Neural progenitor cell (in vitro differentiated cells): ENCODE results near the gene LIAS.

ENCODE experiments used
- EZH2 ChIP-seq: fragments of 200-600 bp; sonication (generic); IDR thresholded peaks from 2 replicates; pipeline ENCODE4 v1.6.1; 2017; ENCODE audit warnings: antibody characterized with exemption, mild to moderate bottlenecking, moderate library complexity
- TF ChIP-seq, protein P1 (sequence below): fragments of 200-600 bp; sonication (generic); IDR thresholded peaks from 2 replicates; pipeline ENCODE4 v1.5.1; 2017; ENCODE audit warnings: antibody characterized with exemption, mild to moderate bottlenecking

DNA sequence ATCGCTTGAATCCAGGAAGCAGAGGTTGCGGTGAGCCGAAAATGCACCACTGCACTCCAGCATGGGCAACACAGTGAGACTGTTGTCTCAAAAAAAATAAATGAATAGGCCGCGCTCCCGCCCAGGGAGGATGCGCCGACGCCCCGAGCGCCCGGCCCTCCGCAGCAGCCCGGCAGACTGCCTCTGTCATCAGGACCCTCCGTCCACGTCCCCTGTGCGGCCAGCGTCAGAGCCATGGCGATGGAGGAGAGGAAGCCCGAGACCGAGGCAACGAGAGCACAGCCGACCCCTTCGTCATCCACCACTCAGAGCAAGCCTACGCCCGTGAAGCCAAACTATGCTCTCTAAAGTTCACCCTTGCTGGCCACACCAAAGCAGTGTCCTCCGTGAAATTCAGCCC is 21.4 kb downstream of the LIAS start:
- TF ChIP-seq, protein P1, sequence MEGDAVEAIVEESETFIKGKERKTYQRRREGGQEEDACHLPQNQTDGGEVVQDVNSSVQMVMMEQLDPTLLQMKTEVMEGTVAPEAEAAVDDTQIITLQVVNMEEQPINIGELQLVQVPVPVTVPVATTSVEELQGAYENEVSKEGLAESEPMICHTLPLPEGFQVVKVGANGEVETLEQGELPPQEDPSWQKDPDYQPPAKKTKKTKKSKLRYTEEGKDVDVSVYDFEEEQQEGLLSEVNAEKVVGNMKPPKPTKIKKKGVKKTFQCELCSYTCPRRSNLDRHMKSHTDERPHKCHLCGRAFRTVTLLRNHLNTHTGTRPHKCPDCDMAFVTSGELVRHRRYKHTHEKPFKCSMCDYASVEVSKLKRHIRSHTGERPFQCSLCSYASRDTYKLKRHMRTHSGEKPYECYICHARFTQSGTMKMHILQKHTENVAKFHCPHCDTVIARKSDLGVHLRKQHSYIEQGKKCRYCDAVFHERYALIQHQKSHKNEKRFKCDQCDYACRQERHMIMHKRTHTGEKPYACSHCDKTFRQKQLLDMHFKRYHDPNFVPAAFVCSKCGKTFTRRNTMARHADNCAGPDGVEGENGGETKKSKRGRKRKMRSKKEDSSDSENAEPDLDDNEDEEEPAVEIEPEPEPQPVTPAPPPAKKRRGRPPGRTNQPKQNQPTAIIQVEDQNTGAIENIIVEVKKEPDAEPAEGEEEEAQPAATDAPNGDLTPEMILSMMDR: no peak
- TF ChIP-seq EZH2: no peak
